B cell (primary cell): Measurements from ENCODE around the gene GLCE. TPM values are rescaled to one million over a fixed set of nuclear protein-coding genes. Genes with fewer than 3 reads are reported as not detected.

Experiments
- ATAC-seq: fragments of 200-7000 bp; cut with Tn5 transposase; one replicate; pipeline ENCODE4 v1.10.0; 2021; ENCODE audit warnings: low read depth, mild to moderate bottlenecking, moderate number of reproducible peaks, moderate library complexity
- CTCF ChIA-PET: fragments of 350-600 bp; sonication (Branson Sonifier 250); formaldehyde crosslinking; loops from one replicate; lab custom pipeline; 2021; ENCODE audit warnings: antibody characterized with exemption, inconsistent platforms; lab: Charles Lee
- POLR2A ChIA-PET: fragments of 350-600 bp; sonication (Branson Sonifier 250); formaldehyde crosslinking; loops from one replicate; lab custom pipeline; 2021; ENCODE audit warnings: antibody characterized with exemption; lab: Charles Lee
- DNase-seq: peaks from one replicate; pipeline ENCODE4 v3.0.0; 2013
- H2AFZ ChIP-seq: 2 replicates; pipeline ENCODE4 v1.6.1; 2012; ENCODE audit warnings: mild to moderate bottlenecking, low read depth, low read length; ENCODE audit not compliant: insufficient read depth, poor library complexity, severe bottlenecking
- H3K27ac ChIP-seq, 2 donors: 1 replicate in 1 of 2; 2 replicates in 1 of 2; pipeline ENCODE4 v1.5.1; 2012 to 2013; ENCODE audit warnings: low read length in 2 of 2, mild to moderate bottlenecking in 2 of 2, moderate library complexity in 1 of 2
- H3K27me3 ChIP-seq, 4 experiments: fragments of 200-600 bp in 1 of 4; sonication (generic) in 1 of 4; replicated peaks in 1 of 4; 1 replicate in 2 of 4; 2 replicates in 2 of 4; pipeline versions ENCODE4 v1.6.1 to v1.7.0; 2013 to 2016; ENCODE audit warnings: low read length in 3 of 4, mild to moderate bottlenecking in 2 of 4, mixed read lengths in 1 of 4, moderate library complexity in 1 of 4; ENCODE audit not compliant: insufficient read depth in 4 of 4, control insufficient read depth in 3 of 4; ENCODE audit errors: control extremely low read depth in 1 of 4
- H3K36me3 ChIP-seq, 2 experiments: replicated peaks in 1 of 2; 1 replicate in 1 of 2; 2 replicates in 1 of 2; pipeline versions ENCODE4 v1.6.1 to v1.7.1; 2013; ENCODE audit warnings: low read length in 1 of 2; ENCODE audit not compliant: insufficient read depth in 2 of 2, control insufficient read depth in 1 of 2; ENCODE audit errors: control extremely low read depth in 1 of 2, extremely low read depth in 1 of 2
- H3K4me1 ChIP-seq, 2 donors: fragments of 200-600 bp in 1 of 2; sonication (generic) in 1 of 2; 1 replicate in 1 of 2; 2 replicates in 1 of 2; pipeline versions ENCODE4 v1.5.1 to v1.6.1; 2013 to 2017; ENCODE audit warnings: low read length in 2 of 2; ENCODE audit not compliant: control insufficient read depth in 2 of 2, insufficient read depth in 2 of 2
- H3K4me2 ChIP-seq: replicated peaks from 2 replicates; pipeline ENCODE3; 2012; ENCODE audit warnings: mild to moderate bottlenecking, low read depth, low read length; ENCODE audit not compliant: poor library complexity, severe bottlenecking
- H3K4me3 ChIP-seq, 5 experiments: fragments of 200-600 bp in 1 of 5; sonication (generic) in 1 of 5; 1 replicate in 3 of 5; 2 replicates in 2 of 5; pipeline versions ENCODE4 v1.5.1 to v1.7.0; 2011 to 2016; ENCODE audit warnings: low read length in 4 of 5, mild to moderate bottlenecking in 4 of 5, low read depth in 2 of 5, control low read depth in 1 of 5, moderate library complexity in 1 of 5; ENCODE audit not compliant: insufficient read depth in 1 of 5; ENCODE audit errors: control extremely low read depth in 1 of 5, extremely low read depth in 1 of 5
- H3K79me2 ChIP-seq: fragments of 200-600 bp; sonication (generic); one replicate; pipeline ENCODE4 v1.6.0; 2016; ENCODE audit warnings: low read length; ENCODE audit not compliant: control insufficient read depth, insufficient read depth
- H3K9ac ChIP-seq: fragments of 200-600 bp; sonication (generic); 2 replicates; pipeline ENCODE4 v1.6.1; 2017; ENCODE audit warnings: mild to moderate bottlenecking, low read length, moderate library complexity
- H3K9me3 ChIP-seq, 3 donors: one replicate each; pipeline versions ENCODE4 v1.6.1 to v1.7.1; 2013; ENCODE audit warnings: low read length in 2 of 3; ENCODE audit not compliant: control insufficient read depth in 2 of 3, insufficient read depth in 1 of 3; ENCODE audit errors: control extremely low read depth in 1 of 3
- H4K20me1 ChIP-seq: 2 replicates; pipeline ENCODE4 v1.6.0; 2012; ENCODE audit warnings: mild to moderate bottlenecking, low read length; ENCODE audit not compliant: insufficient read depth, control insufficient read depth, poor library complexity, severe bottlenecking
- H3K27ac Mint-ChIP-seq: one replicate; pipeline ENCODE4 v1.8.0; 2021; ENCODE audit warnings: mixed read lengths
- H3K27me3 Mint-ChIP-seq: one replicate; pipeline ENCODE4 v1.8.0; 2021; ENCODE audit warnings: mixed read lengths
- H3K4me1 Mint-ChIP-seq: one replicate; pipeline ENCODE4 v1.8.0; 2021; ENCODE audit warnings: mixed read lengths
- H3K4me3 Mint-ChIP-seq: one replicate; pipeline ENCODE4 v1.8.0; 2021; ENCODE audit warnings: mixed read lengths
- H3K9me3 Mint-ChIP-seq: one replicate; pipeline ENCODE4 v1.8.0; 2022; ENCODE audit warnings: mixed read lengths; ENCODE audit not compliant: insufficient read depth
- CTCF ChIP-seq: fragments of 200-600 bp; IDR thresholded peaks from one replicate; pipeline ENCODE4 v1.8.0; 2022; ENCODE audit warnings: antibody characterized with exemption, mild to moderate bottlenecking
- EZH2 ChIP-seq: IDR thresholded peaks from 2 replicates; pipeline ENCODE4 v1.6.1; 2012; ENCODE audit warnings: borderline replicate concordance, low read depth, mild to moderate bottlenecking, moderate library complexity, low read length; ENCODE audit not compliant: insufficient read depth, poor library complexity, severe bottlenecking
- WGBS: methylation state at CpG from one replicate; pipeline ENCODE4 v1.1.5; 2013; ENCODE audit warnings: missing lambda C conversion rate; ENCODE audit not compliant: insufficient coverage; 5-methylcytosine and 5-hydroxymethylcytosine counted together
- intact Hi-C: fragments of 100-400 bp; cut with micrococcal nuclease; formaldehyde crosslinking; loops from one replicate; pipeline ENCODE4 v1.10.0; 2022
- polyA plus RNA-seq: library from polyadenylated mRNA; depleted of rRNA; stranded (reverse); fragments of >200 nt; gene quantifications from 2 replicates; pipeline ENCODE4 v1.2.3, GENCODE V29; 2012
- total RNA-seq, 2 donors: library from RNA; stranded (reverse); fragments of 120-200 nt in 1 of 2; gene quantifications; 1 replicate in 1 of 2; 2 replicates in 1 of 2; pipeline versions ENCODE4 v1.2.3 to v1.2.4, GENCODE V29; 2013 to 2022

The GLCE gene
- total and polyA plus RNA-seq, 2 donors (not counting 1 experiment from before 2014, with no cell fraction given), result 3.0 to 5.3 TPM

DNA sequence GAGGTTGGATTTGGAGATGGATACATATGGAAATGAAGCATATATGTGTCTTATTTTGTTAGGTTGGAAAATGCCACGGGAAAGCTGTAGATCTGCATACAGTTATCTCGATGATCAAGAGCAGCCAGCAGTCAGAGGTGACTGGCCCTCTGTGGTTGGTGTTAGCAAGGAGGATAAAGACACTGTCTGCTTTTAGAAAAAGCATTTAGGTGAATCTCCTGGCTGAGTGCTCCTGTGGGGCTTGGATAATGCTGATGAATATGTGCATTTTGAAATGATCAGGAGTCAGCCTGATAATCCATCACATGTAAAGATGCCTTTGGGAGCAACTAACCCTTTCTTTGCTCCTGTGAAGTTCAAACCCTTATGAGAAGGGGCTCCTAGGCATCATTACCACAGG, 24.9 kb upstream of the GLCE start:
- intact Hi-C loops, result no loop called here
- peaks cover 0 to 8% (median 1%) of the 10 kb centered on the region in 4 experiments for H3K27me3 ChIP-seq
- peaks cover 39% of the 10 kb centered on the region for H3K27me3 Mint-ChIP-seq
- no peaks in the 10 kb centered on the region for H3K9me3 ChIP-seq
- no peaks in the 10 kb centered on the region for H3K36me3 ChIP-seq
- ATAC-seq (no peak), DNase-seq (no peak)
- WGBS, result 93% methylated on average over 2 of the region's 2 CpGs
- ChIA-PET CTCF (no interaction called here), POLR2A (no interaction called here)
- peaks cover 4 to 14% of the 10 kb centered on the region in 2 donors for H3K4me1 ChIP-seq
- no peaks in the 10 kb centered on the region for H4K20me1 ChIP-seq
- no peak overlapping the region for H3K27ac ChIP-seq
- no peak overlapping the region for H3K27ac Mint-ChIP-seq
- TF ChIP-seq EZH2, result no peak
- TF ChIP-seq CTCF, result no peak
- H3K4me1 Mint-ChIP-seq, result peaks cover 14% of the 10 kb centered on the region
- H3K79me2 ChIP-seq, result no peaks in the 10 kb centered on the region
- H3K4me3 Mint-ChIP-seq, result no peak overlapping the region
- H3K4me3 ChIP-seq, result no peak overlapping the region
- no peak overlapping the region for H3K9ac ChIP-seq
- no peak overlapping the region for H2AFZ ChIP-seq
- H3K4me2 ChIP-seq, result no peak overlapping the region
- H3K9me3 Mint-ChIP-seq, result no peaks in the 10 kb centered on the region

- Mint-ChIP-seq H3K4me1 (no peaks in the 10 kb centered on the region), H3K27me3 (peaks cover 64% of the 10 kb centered on the region), H3K4me3 (no peak overlapping the region), H3K9me3 (no peaks in the 10 kb centered on the region), H3K27ac (no peak overlapping the region)
- H4K20me1 ChIP-seq, result no peaks in the 10 kb centered on the region
- POLR2A ChIA-PET, result no interaction called here
- H3K4me2 ChIP-seq, result no peak overlapping the region
- H3K9ac ChIP-seq, result no peak overlapping the region
- ATAC-seq (no peak), DNase-seq (no peak)
- H3K4me3 ChIP-seq, result no peak overlapping the region
- no peaks in the 10 kb centered on the region for H3K4me1 ChIP-seq
- no peak overlapping the region for H2AFZ ChIP-seq
- WGBS, result 64% methylated on average over 3 of the region's 4 CpGs
- peaks cover 0 to 2% (median 0%) of the 10 kb centered on the region in 3 donors for H3K9me3 ChIP-seq
- CTCF ChIA-PET, result no interaction called here
- peaks cover 0 to 8% (median 5%) of the 10 kb centered on the region in 4 experiments for H3K27me3 ChIP-seq
- no peaks in the 10 kb centered on the region for H3K79me2 ChIP-seq
- TF ChIP-seq EZH2 (no peak), CTCF (no peak)
- no peak overlapping the region for H3K27ac ChIP-seq
- H3K36me3 ChIP-seq, result no peaks in the 10 kb centered on the region
- intact Hi-C loops, result no loop called here
Observed at GRCh38 chr15:69138963-69139362, 21.5 kb upstream of the GLCE start.
